Measurements from ENCODE around the gene MLIP.

Gene MLIP

GRCh38 chr6:54132587-54132986 lies 21.3 kb downstream of the MLIP start:
- no peak for TF ChIP-seq ZBTB7A (IDR thresholded peaks at IDR 0.05; ENCODE audit: low read depth)
- no peak for TF ChIP-seq REST (IDR thresholded peaks at IDR 0.05; ENCODE audit: low read depth)
- no peak for TF ChIP-seq TCF12 (IDR thresholded peaks at IDR 0.05; ENCODE audit: low read depth)
- TF ChIP-seq FOXM1 (IDR thresholded peaks at IDR 0.05; ENCODE audit: borderline replicate concordance, low read depth), result no peak
- TF ChIP-seq CEBPB (IDR thresholded peaks at IDR 0.05), result no peak
- TF ChIP-seq TEAD4 (IDR thresholded peaks at IDR 0.05), result no peak

DNA sequence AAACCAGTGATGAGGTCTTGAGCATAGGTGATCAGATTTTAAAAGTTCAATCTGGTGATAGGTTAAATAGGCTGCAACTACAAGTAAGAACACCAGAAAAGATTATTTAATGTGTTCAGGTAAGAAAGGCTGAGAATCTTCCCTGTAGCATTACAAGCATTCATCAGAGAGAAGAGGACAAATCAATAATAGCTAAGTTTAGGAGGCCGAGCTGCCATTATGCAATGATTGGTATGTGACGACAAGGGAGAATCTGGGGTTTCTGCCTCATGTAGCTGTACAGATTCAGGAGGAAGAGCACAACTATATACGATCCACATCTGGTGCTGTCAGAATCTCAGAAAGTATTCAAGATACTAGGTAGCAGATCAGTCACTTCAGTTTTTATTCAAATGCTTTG lies 21.9 kb downstream of the MLIP start:
- TF ChIP-seq RAD21 (IDR thresholded peaks at IDR 0.05; ENCODE audit: low read depth), result no peak
- no peak for TF ChIP-seq CEBPB (IDR thresholded peaks at IDR 0.05)
- no peak for TF ChIP-seq FOXM1 (IDR thresholded peaks at IDR 0.05; ENCODE audit: borderline replicate concordance, low read depth)
- TF ChIP-seq TCF12 (IDR thresholded peaks at IDR 0.05; ENCODE audit: low read depth), result no peak

DNA sequence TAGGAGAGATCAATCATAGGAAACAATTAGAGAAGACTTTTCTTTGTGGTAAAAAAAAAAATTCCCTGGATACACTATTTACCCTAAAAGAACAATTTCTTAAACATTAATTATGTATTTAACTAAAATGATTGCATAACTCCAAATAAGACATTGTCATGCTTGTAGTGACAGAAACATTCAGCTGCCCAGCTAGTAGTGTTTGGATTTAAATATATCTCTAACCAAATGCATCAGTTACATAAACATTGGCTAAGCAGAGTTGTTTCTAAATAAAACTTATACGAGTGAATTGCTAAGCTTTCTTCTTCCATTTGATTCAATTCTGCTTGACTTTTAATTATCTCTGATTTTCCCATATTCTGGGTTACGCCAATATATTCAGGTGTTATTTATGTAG lies 23.7 kb downstream of the MLIP start:
- TF ChIP-seq EP300 (IDR thresholded peaks at IDR 0.05; ENCODE audit: borderline replicate concordance) (no peak), EGR1 (IDR thresholded peaks at IDR 0.05) (no peak), TAF1 (IDR thresholded peaks at IDR 0.05; ENCODE audit: low read depth) (no peak), ZBTB7A (IDR thresholded peaks at IDR 0.05; ENCODE audit: low read depth) (no peak), REST (IDR thresholded peaks at IDR 0.05; ENCODE audit: low read depth) (no peak), TEAD4 (IDR thresholded peaks at IDR 0.05) (no peak), RAD21 (IDR thresholded peaks at IDR 0.05; ENCODE audit: low read depth) (no peak), YY1 (IDR thresholded peaks at IDR 0.05; ENCODE audit: low read depth) (no peak), TCF12 (IDR thresholded peaks at IDR 0.05; ENCODE audit: low read depth) (no peak), CREB1 (IDR thresholded peaks at IDR 0.05; ENCODE audit: low read depth) (no peak), NFIC (IDR thresholded peaks at IDR 0.05) (no peak)
- TF ChIP-seq, protein P1, sequence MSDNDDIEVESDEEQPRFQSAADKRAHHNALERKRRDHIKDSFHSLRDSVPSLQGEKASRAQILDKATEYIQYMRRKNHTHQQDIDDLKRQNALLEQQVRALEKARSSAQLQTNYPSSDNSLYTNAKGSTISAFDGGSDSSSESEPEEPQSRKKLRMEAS (IDR thresholded peaks at IDR 0.05), result no peak

DNA sequence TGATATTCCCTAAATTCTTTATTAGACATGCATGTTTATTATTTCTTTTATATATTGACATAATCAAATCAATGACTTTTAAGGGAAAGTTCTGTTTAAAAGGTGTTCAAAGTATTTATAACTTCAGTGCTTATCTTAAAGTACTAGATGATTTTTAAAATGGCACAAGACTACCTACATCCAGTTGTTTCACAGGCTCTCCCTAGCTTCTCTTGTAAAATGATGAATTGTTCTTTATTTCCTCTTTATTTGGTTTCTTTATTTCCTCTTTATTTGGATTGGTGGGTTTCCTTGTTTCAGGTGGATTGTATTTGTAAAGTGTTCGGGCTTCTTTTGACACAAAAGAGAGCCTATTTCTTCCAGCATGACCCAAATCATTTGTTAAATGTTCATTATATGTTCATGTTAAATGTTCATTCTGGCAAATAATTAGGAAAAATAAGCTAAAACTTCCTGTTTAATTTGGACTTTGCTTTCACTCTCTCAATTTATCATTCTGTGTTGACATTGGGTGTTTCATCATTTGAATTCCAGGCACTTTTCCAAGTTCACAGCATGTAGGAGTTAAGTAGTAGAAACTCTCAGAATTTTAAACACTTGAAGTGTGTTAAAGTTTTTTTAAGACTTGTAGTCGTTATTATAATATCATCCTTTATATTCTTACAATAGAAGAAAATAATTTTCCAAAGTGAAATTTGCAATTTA lies 24.6 kb downstream of the MLIP start:
- TF ChIP-seq USF1 (IDR thresholded peaks at IDR 0.05) (no peak), TEAD4 (IDR thresholded peaks at IDR 0.05) (peak; percentile 86), CEBPB (IDR thresholded peaks at IDR 0.05) (peak; percentile 89), NFIC (IDR thresholded peaks at IDR 0.05) (peak; percentile 93), EP300 (IDR thresholded peaks at IDR 0.05; ENCODE audit: borderline replicate concordance) (peak; percentile 49; the same call in 1 of the 2 replicates), YY1 (IDR thresholded peaks at IDR 0.05; ENCODE audit: low read depth) (no peak), FOXM1 (IDR thresholded peaks at IDR 0.05; ENCODE audit: borderline replicate concordance, low read depth) (peak; percentile 62; the same call in 1 of the 2 replicates), CREB1 (IDR thresholded peaks at IDR 0.05; ENCODE audit: low read depth) (no peak), TAF1 (IDR thresholded peaks at IDR 0.05; ENCODE audit: low read depth) (no peak), REST (IDR thresholded peaks at IDR 0.05; ENCODE audit: low read depth) (no peak), RAD21 (IDR thresholded peaks at IDR 0.05; ENCODE audit: low read depth) (no peak), ZBTB7A (IDR thresholded peaks at IDR 0.05; ENCODE audit: low read depth) (no peak), EGR1 (IDR thresholded peaks at IDR 0.05) (no peak)
- TF ChIP-seq, protein P1 (IDR thresholded peaks at IDR 0.05), result no peak

- TF ChIP-seq TCF12 (IDR thresholded peaks at IDR 0.05; ENCODE audit: low read depth), result no peak
- no peak for TF ChIP-seq NFIC (IDR thresholded peaks at IDR 0.05)
- no peak for TF ChIP-seq FOXM1 (IDR thresholded peaks at IDR 0.05; ENCODE audit: borderline replicate concordance, low read depth)
- TF ChIP-seq TAF1 (IDR thresholded peaks at IDR 0.05; ENCODE audit: low read depth), result no peak
- no peak for TF ChIP-seq RAD21 (IDR thresholded peaks at IDR 0.05; ENCODE audit: low read depth)
- no peak for TF ChIP-seq YY1 (IDR thresholded peaks at IDR 0.05; ENCODE audit: low read depth)
- TF ChIP-seq CEBPB (IDR thresholded peaks at IDR 0.05), result no peak
- TF ChIP-seq USF1 (IDR thresholded peaks at IDR 0.05), result no peak
- no peak for TF ChIP-seq CREB1 (IDR thresholded peaks at IDR 0.05; ENCODE audit: low read depth)
- no peak for TF ChIP-seq TEAD4 (IDR thresholded peaks at IDR 0.05)
- TF ChIP-seq, protein P1 (IDR thresholded peaks at IDR 0.05), result no peak
- no peak for TF ChIP-seq EGR1 (IDR thresholded peaks at IDR 0.05)
- TF ChIP-seq ZBTB7A (IDR thresholded peaks at IDR 0.05; ENCODE audit: low read depth), result no peak
Measured at GRCh38 chr6:54138795-54139194, 27.6 kb downstream of the MLIP start.

All from Ishikawa (cell line).